Smooth muscle cell (in vitro differentiated cells): ENCODE data around the gene MILR1. TPM values are rescaled to one million over a fixed set of nuclear protein-coding genes. Genes with fewer than 3 reads are reported as not detected.
"Not testable (repeated sequence)": the region's sequence is repeated elsewhere in the genome, so short reads cannot be mapped to it uniquely, and the experiment has no call there.

Source experiments
- DNase-seq: peaks from one replicate; lab custom pipeline; 2025; ENCODE audit not compliant: unreplicated experiment; lab: John Stamatoyannopoulos, UW
- H2AFZ ChIP-seq: fragments of 200-600 bp; sonication (generic); 2 replicates; pipeline ENCODE4 v1.6.0; 2016; ENCODE audit warnings: antibody characterized with exemption, low read depth, mild to moderate bottlenecking
- H3F3A ChIP-seq: fragments of 200-600 bp; sonication (generic); 2 replicates; pipeline ENCODE4 v1.6.0; 2017; ENCODE audit warnings: antibody characterized with exemption, low read depth
- H3K27ac ChIP-seq: fragments of 200-600 bp; sonication (generic); 2 replicates; pipeline ENCODE4 v1.5.1; 2016; ENCODE audit warnings: low read depth, mild to moderate bottlenecking
- H3K27me3 ChIP-seq: fragments of 200-600 bp; sonication (generic); 2 replicates; pipeline ENCODE4 v1.6.1; 2016; ENCODE audit warnings: low read depth, mild to moderate bottlenecking
- H3K36me3 ChIP-seq: fragments of 200-600 bp; sonication (generic); 2 replicates; pipeline ENCODE4 v1.5.1; 2016; ENCODE audit warnings: low read depth
- H3K4me1 ChIP-seq: fragments of 200-600 bp; sonication (generic); 2 replicates; pipeline ENCODE4 v1.5.1; 2016; ENCODE audit warnings: low read depth
- H3K4me2 ChIP-seq: fragments of 200-600 bp; sonication (generic); 2 replicates; pipeline ENCODE4 v1.6.0; 2016; ENCODE audit warnings: mild to moderate bottlenecking
- H3K4me3 ChIP-seq: fragments of 200-600 bp; sonication (generic); 2 replicates; pipeline ENCODE4 v1.5.1; 2016; ENCODE audit warnings: mild to moderate bottlenecking
- H3K79me2 ChIP-seq: fragments of 200-600 bp; sonication (generic); 2 replicates; pipeline ENCODE4 v1.6.0; 2016; ENCODE audit warnings: low read depth, mild to moderate bottlenecking
- H3K9ac ChIP-seq: fragments of 200-600 bp; sonication (generic); 2 replicates; pipeline ENCODE4 v1.6.0; 2016; ENCODE audit warnings: low read depth
- H3K9me3 ChIP-seq: fragments of 200-600 bp; sonication (generic); replicated peaks from 2 replicates; pipeline ENCODE4 v1.5.1; 2016; ENCODE audit warnings: low read depth
- H4K20me1 ChIP-seq: fragments of 200-600 bp; sonication (generic); 2 replicates; pipeline ENCODE4 v1.6.0; 2016; ENCODE audit warnings: low read depth
- CTCF ChIP-seq: fragments of 200-600 bp; sonication (generic); IDR thresholded peaks from 2 replicates; pipeline ENCODE4 v1.5.1; 2017; ENCODE audit warnings: borderline replicate concordance, mild to moderate bottlenecking, antibody characterized with exemption; ENCODE audit not compliant: insufficient read depth, poor library complexity, severe bottlenecking
- WGBS: methylation state at CpG from one replicate; pipeline ENCODE4 v1.1.7; 2016; ENCODE audit warnings: low lambda C conversion rate; 5-methylcytosine and 5-hydroxymethylcytosine counted together
- polyA plus RNA-seq: library from polyadenylated mRNA; unstranded; fragments of >200 nt; fragmentation: Nextera tagmentation; extraction: Ambion mirVana; gene quantifications from 2 replicates; pipeline ENCODE4 v1.2.1, GENCODE V29; 2016
- total RNA-seq: library from RNA; depleted of rRNA; stranded (reverse); fragments of >200 nt; gene quantifications from 2 replicates; pipeline ENCODE4 v1.2.3, GENCODE V29; 2014

Gene MILR1
- total and polyA plus RNA-seq, 2 experiments from 2014 or later = not detected

GRCh38 chr17:64466019-64466735 lies 17.3 kb downstream of the MILR1 start:
- Histone ChIP-seq H3K27me3 (no peaks in the 10 kb centered on the region), H3K27ac (no peak overlapping the region), H2AFZ (no peak overlapping the region), H3K9ac (no peak overlapping the region), H3F3A (no peaks in the 10 kb centered on the region), H3K36me3 (no peaks in the 10 kb centered on the region), H3K79me2 (no peaks in the 10 kb centered on the region), H3K4me2 (no peak overlapping the region), H3K9me3 (no peaks in the 10 kb centered on the region), H4K20me1 (no peaks in the 10 kb centered on the region), H3K4me3 (no peak overlapping the region), H3K4me1 (no peaks in the 10 kb centered on the region)
- no peak for TF ChIP-seq CTCF
- 68% methylated on average over 9 of the region's 9 CpGs for WGBS
- DNase-seq = no peak

GRCh38 chr17:64466834-64467233 lies 17.9 kb downstream of the MILR1 start:
- H3K36me3 ChIP-seq, H3K27me3 ChIP-seq, H2AFZ ChIP-seq, H3K9me3 ChIP-seq, H3K4me2 ChIP-seq, H3K79me2 ChIP-seq, H3K9ac ChIP-seq, H3F3A ChIP-seq, DNase-seq, H3K4me3 ChIP-seq, H4K20me1 ChIP-seq, H3K27ac ChIP-seq, H3K4me1 ChIP-seq: not testable (repeated sequence)
- WGBS = 100% methylated on average over 1 of the region's 1 CpG

GRCh38 chr17:64470625-64471024 lies 21.7 kb downstream of the MILR1 start:
- Histone ChIP-seq H3K9ac (no peak overlapping the region), H3K4me1 (no peaks in the 10 kb centered on the region), H2AFZ (no peak overlapping the region), H3K4me3 (no peak overlapping the region), H3F3A (no peaks in the 10 kb centered on the region), H3K4me2 (no peak overlapping the region), H3K79me2 (no peaks in the 10 kb centered on the region), H3K27ac (no peak overlapping the region), H4K20me1 (no peaks in the 10 kb centered on the region), H3K9me3 (no peaks in the 10 kb centered on the region), H3K36me3 (no peaks in the 10 kb centered on the region), H3K27me3 (no peaks in the 10 kb centered on the region)
- DNase-seq = no peak
- WGBS = 48% methylated on average over 4 of the region's 4 CpGs
- TF ChIP-seq CTCF = no peak

- 90% methylated on average over 3 of the region's 3 CpGs for WGBS
- Histone ChIP-seq H3K9me3 (no peaks in the 10 kb centered on the region), H3K9ac (no peak overlapping the region), H3K4me3 (no peak overlapping the region), H2AFZ (no peak overlapping the region), H3K4me2 (no peak overlapping the region), H3K27me3 (no peaks in the 10 kb centered on the region), H3F3A (no peaks in the 10 kb centered on the region), H3K4me1 (no peaks in the 10 kb centered on the region), H3K27ac (no peak overlapping the region), H3K36me3 (no peaks in the 10 kb centered on the region), H3K79me2 (no peaks in the 10 kb centered on the region), H4K20me1 (no peaks in the 10 kb centered on the region)
- DNase-seq = no peak
- no peak for TF ChIP-seq CTCF
Measured at GRCh38 chr17:64471440-64471839, 22.5 kb downstream of the MILR1 start.
